Measurements from ENCODE around the gene ZBTB9. TPM values are rescaled to one million over a fixed set of nuclear protein-coding genes. Genes with fewer than 3 reads are reported as not detected.

Gene ZBTB9
- total RNA-seq, 1 experiment from 2014 or later = 19.4 TPM

- H3K27ac Mint-ChIP-seq = peak overlapping the region; percentile 19; the same call in 1 of the 2 replicates
- CTCF ChIA-PET = interaction anchor here (0.6 to 1.5 kb wide), 2 partner anchors 121 to 173 kb away, joined by 3 to 4 read pairs; no protein-coding TSS in a partner anchor
- peak overlapping the region; percentile 73 for H3K4me3 Mint-ChIP-seq
Observed at GRCh38 chr6:33420491-33421343, 33.7 kb upstream of the ZBTB9 start.

GRCh38 chr6:33421344-33421643, 33.1 kb upstream of the ZBTB9 start:
- CTCF ChIA-PET = no interaction called here
- no peak overlapping the region for H3K27ac Mint-ChIP-seq
- no peaks in the 10 kb centered on the region for H3K9me3 Mint-ChIP-seq
- no peak for TF ChIP-seq SP1 (CRISPR knock-in tag; conservative IDR thresholded peaks at IDR 0.05)
- no peak for TF ChIP-seq MYBL2 (CRISPR knock-in tag; IDR thresholded peaks at IDR 0.05)
- TF ChIP-seq ELF4 (CRISPR knock-in tag; IDR thresholded peaks at IDR 0.05; ENCODE audit: low read depth) = no peak
- DNase-seq (ENCODE audit: low spot score) = no peak
- ATAC-seq = no peak
- peak overlapping the region; percentile 73 for H3K4me3 Mint-ChIP-seq
- H3K4me1 Mint-ChIP-seq = peaks cover 66% of the 10 kb centered on the region
- peaks cover 19% of the 10 kb centered on the region for H3K36me3 Mint-ChIP-seq
- POLR2A ChIA-PET = no interaction called here
- no peaks in the 10 kb centered on the region; the same call in 1 of the 2 replicates for H3K27me3 Mint-ChIP-seq (ENCODE audit: low read depth)

More at GRCh38 chr6:33420491-33421343, 33.7 kb upstream of the ZBTB9 start:
- ATAC-seq = no peak
- POLR2A ChIA-PET = no interaction called here
- H3K9me3 Mint-ChIP-seq = no peaks in the 10 kb centered on the region
- peaks cover 69% of the 10 kb centered on the region for H3K4me1 Mint-ChIP-seq
- H3K36me3 Mint-ChIP-seq = peaks cover 21% of the 10 kb centered on the region
- H3K27me3 Mint-ChIP-seq (ENCODE audit: low read depth) = no peaks in the 10 kb centered on the region; the same call in 1 of the 2 replicates
- no peak for DNase-seq (ENCODE audit: low spot score)
- TF ChIP-seq ZNF423 (CRISPR knock-in tag; IDR thresholded peaks at IDR 0.05) (no peak), OVOL2 (CRISPR knock-in tag; IDR thresholded peaks at IDR 0.05; ENCODE audit: borderline replicate concordance) (no peak), ZNF281 (CRISPR knock-in tag; IDR thresholded peaks at IDR 0.05) (no peak), SMAD4 (CRISPR knock-in tag; IDR thresholded peaks at IDR 0.05) (no peak), ZMAT4 (CRISPR knock-in tag; IDR thresholded peaks at IDR 0.05) (no peak), FOXP1 (CRISPR knock-in tag; IDR thresholded peaks at IDR 0.05; ENCODE audit: borderline replicate concordance) (no peak)

GRCh38 chr6:33423777-33424176, 30.6 kb upstream of the ZBTB9 start:
- POLR2A ChIA-PET = no interaction called here
- H3K4me3 Mint-ChIP-seq = peak overlapping the region; percentile 85; the same call in 1 of the 2 replicates
- no peaks in the 10 kb centered on the region; the same call in 1 of the 2 replicates for H3K27me3 Mint-ChIP-seq (ENCODE audit: low read depth)
- TF ChIP-seq NR3C1 (CRISPR knock-in tag; conservative IDR thresholded peaks at IDR 0.05; ENCODE audit: low read depth) = no peak
- no peak for TF ChIP-seq ZNF263 (CRISPR knock-in tag; IDR thresholded peaks at IDR 0.05; ENCODE audit: low read depth)
- no peak for TF ChIP-seq EMX1 (CRISPR knock-in tag; IDR thresholded peaks at IDR 0.05)
- no peak for TF ChIP-seq E2F5 (CRISPR knock-in tag; IDR thresholded peaks at IDR 0.05)
- no peak for TF ChIP-seq GTF2I (CRISPR knock-in tag; conservative IDR thresholded peaks at IDR 0.05)
- TF ChIP-seq KAT7 (CRISPR knock-in tag; IDR thresholded peaks at IDR 0.05; ENCODE audit: borderline replicate concordance) = no peak
- TF ChIP-seq CREB1 (CRISPR knock-in tag; IDR thresholded peaks at IDR 0.05) = no peak
- no peak for TF ChIP-seq NFE2L1 (CRISPR knock-in tag; IDR thresholded peaks at IDR 0.05)
- no peak for TF ChIP-seq FOXP1 (CRISPR knock-in tag; IDR thresholded peaks at IDR 0.05; ENCODE audit: borderline replicate concordance)
- DNase-seq (ENCODE audit: low spot score) = no peak
- H3K27ac Mint-ChIP-seq = peak overlapping the region; percentile 93; the same call in 1 of the 2 replicates
- no peak for ATAC-seq
- H3K4me1 Mint-ChIP-seq = peaks cover 63% of the 10 kb centered on the region
- no peaks in the 10 kb centered on the region for H3K9me3 Mint-ChIP-seq
- CTCF ChIA-PET = no interaction called here
- H3K36me3 Mint-ChIP-seq = peaks cover 13% of the 10 kb centered on the region

Measured in WTC11 (cell line).